OCI-LY1 (cell line): Measurements from ENCODE around the gene KDM4B.
A peak's percentile ranks its signal among the peaks of the same experiment; 100 is the strongest.

Experiments used
- H2AFZ ChIP-seq: fragments of 200-600 bp; sonication (generic), shearing (Covaris generic); 2 replicates; pipeline ENCODE4 v1.6.0; 2014; ENCODE audit warnings: antibody characterized with exemption, mild to moderate bottlenecking, low read length
- H3F3A ChIP-seq: fragments of 200-600 bp; sonication (generic), shearing (Covaris generic); 2 replicates; pipeline ENCODE4 v1.6.0; 2014; ENCODE audit warnings: mild to moderate bottlenecking, antibody characterized with exemption, low read length, moderate library complexity; ENCODE audit not compliant: insufficient read depth
- H3K27ac ChIP-seq: fragments of 200-600 bp; sonication (generic); 2 replicates; pipeline ENCODE4 v1.5.1; 2014; ENCODE audit warnings: low read length, mixed run types, mild to moderate bottlenecking, low read depth; ENCODE audit not compliant: poor library complexity, severe bottlenecking
- H3K27me3 ChIP-seq: fragments of 200-600 bp; sonication (generic); 2 replicates; pipeline ENCODE4 v1.6.0; 2014; ENCODE audit warnings: antibody characterized with exemption, mild to moderate bottlenecking, low read length, moderate library complexity; ENCODE audit not compliant: insufficient read depth
- H3K36me3 ChIP-seq: fragments of 200-600 bp; sonication (generic); 2 replicates; pipeline ENCODE4 v1.6.1; 2014; ENCODE audit warnings: mild to moderate bottlenecking, antibody characterized with exemption, low read length, moderate library complexity, mixed read lengths; ENCODE audit not compliant: insufficient read depth
- H3K4me1 ChIP-seq: fragments of 200-600 bp; sonication (generic); 2 replicates; pipeline ENCODE4 v1.5.1; 2014; ENCODE audit warnings: mild to moderate bottlenecking, low read length, moderate library complexity; ENCODE audit not compliant: insufficient read depth, severe bottlenecking
- H3K4me2 ChIP-seq: fragments of 200-600 bp; sonication (generic), shearing (Covaris generic); 2 replicates; pipeline ENCODE4 v1.6.1; 2014; ENCODE audit warnings: low read length
- H3K4me3 ChIP-seq: fragments of 200-600 bp; sonication (generic); 2 replicates; pipeline ENCODE4 v1.5.1; 2014; ENCODE audit warnings: low read length, low read depth, mild to moderate bottlenecking, mixed read lengths; ENCODE audit not compliant: poor library complexity, severe bottlenecking
- H3K79me2 ChIP-seq: fragments of 200-600 bp; shearing (Covaris generic); 2 replicates; pipeline ENCODE4 v1.6.1; 2016; ENCODE audit warnings: mixed run types, low read length, mixed read lengths; ENCODE audit not compliant: insufficient read depth
- H3K9ac ChIP-seq: fragments of 200-600 bp; sonication (generic), shearing (Covaris generic); 2 replicates; pipeline ENCODE4 v1.6.1; 2014; ENCODE audit warnings: mild to moderate bottlenecking, low read length, mixed read lengths
- H3K9me2 ChIP-seq: fragments of 200-600 bp; sonication (generic), shearing (Covaris generic); 2 replicates; pipeline ENCODE4 v1.6.1; 2014; ENCODE audit warnings: low read depth, mild to moderate bottlenecking, low read length, mixed read lengths
- H3K9me3 ChIP-seq: fragments of 200-600 bp; shearing (Covaris generic); 2 replicates; pipeline ENCODE4 v1.6.1; 2014; ENCODE audit warnings: low read length, mixed read lengths
- H4K20me1 ChIP-seq: fragments of 200-600 bp; sonication (generic), shearing (Covaris generic); 2 replicates; pipeline ENCODE4 v1.6.0; 2016; ENCODE audit warnings: mild to moderate bottlenecking, low read length; ENCODE audit not compliant: insufficient read depth
- EZH2 ChIP-seq: fragments of 200-600 bp; sonication (generic), shearing (Covaris generic); IDR thresholded peaks from 2 replicates; pipeline ENCODE4 v1.8.0; 2017; ENCODE audit warnings: borderline replicate concordance, mixed run types, mild to moderate bottlenecking, antibody characterized with exemption, low read length, moderate library complexity, mixed read lengths
- TF ChIP-seq, protein P1 (sequence below): fragments of 200-600 bp; sonication (generic), shearing (Covaris generic); IDR thresholded peaks from 2 replicates; pipeline ENCODE4 v1.5.1; 2017; ENCODE audit warnings: mild to moderate bottlenecking, antibody characterized with exemption, low read length, moderate library complexity, mixed read lengths

The KDM4B gene

DNA sequence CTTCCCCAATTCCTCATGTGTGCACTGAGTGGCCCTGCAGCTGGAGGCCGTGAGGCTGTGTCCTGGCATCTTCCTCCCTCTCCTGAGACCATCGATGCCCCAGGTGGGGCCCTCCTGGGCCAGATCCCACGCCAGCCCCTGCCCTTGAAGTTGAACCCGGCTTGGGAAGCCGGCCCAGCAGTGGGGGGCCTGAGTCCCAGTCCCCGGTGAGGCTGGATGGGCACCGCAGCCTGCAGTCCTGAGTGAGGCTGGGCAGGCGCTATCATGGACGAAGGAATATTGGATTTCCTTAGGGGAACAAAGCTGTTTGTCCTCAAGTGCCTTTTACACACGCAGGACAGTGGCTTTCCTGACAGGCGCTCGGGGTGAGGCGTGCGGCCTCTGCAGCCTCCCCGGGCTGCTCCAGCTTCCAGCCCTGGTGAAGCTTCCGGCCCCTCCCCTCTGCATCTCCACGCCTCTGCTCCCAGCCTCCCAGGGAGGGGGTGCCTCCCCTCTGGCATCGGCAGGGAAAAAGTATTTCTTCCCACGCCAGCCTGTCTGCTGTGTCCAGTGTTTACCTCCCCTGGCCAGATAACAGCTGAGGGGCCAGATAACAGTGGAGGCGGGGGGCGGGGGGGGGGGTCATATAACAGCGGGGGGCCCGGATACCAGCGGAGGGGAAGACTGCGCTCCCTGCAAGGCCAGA is 159.5 kb downstream of the KDM4B start:
- Histone ChIP-seq H3K9ac (no peak overlapping the region; the same call in 1 of the 2 replicates), H3K36me3 (no peaks in the 10 kb centered on the region), H3K27me3 (no peaks in the 10 kb centered on the region), H3K27ac (peak overlapping the region; percentile 64), H3K9me2 (no peaks in the 10 kb centered on the region), H3K79me2 (no peaks in the 10 kb centered on the region), H3K4me3 (no peak overlapping the region), H3K4me2 (no peak overlapping the region), H3K9me3 (no peaks in the 10 kb centered on the region), H2AFZ (no peak overlapping the region), H4K20me1 (no peaks in the 10 kb centered on the region), H3F3A (no peaks in the 10 kb centered on the region), H3K4me1 (peaks cover 61% of the 10 kb centered on the region)
- no peak for TF ChIP-seq EZH2
- TF ChIP-seq, protein P1, sequence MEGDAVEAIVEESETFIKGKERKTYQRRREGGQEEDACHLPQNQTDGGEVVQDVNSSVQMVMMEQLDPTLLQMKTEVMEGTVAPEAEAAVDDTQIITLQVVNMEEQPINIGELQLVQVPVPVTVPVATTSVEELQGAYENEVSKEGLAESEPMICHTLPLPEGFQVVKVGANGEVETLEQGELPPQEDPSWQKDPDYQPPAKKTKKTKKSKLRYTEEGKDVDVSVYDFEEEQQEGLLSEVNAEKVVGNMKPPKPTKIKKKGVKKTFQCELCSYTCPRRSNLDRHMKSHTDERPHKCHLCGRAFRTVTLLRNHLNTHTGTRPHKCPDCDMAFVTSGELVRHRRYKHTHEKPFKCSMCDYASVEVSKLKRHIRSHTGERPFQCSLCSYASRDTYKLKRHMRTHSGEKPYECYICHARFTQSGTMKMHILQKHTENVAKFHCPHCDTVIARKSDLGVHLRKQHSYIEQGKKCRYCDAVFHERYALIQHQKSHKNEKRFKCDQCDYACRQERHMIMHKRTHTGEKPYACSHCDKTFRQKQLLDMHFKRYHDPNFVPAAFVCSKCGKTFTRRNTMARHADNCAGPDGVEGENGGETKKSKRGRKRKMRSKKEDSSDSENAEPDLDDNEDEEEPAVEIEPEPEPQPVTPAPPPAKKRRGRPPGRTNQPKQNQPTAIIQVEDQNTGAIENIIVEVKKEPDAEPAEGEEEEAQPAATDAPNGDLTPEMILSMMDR, result no peak

DNA sequence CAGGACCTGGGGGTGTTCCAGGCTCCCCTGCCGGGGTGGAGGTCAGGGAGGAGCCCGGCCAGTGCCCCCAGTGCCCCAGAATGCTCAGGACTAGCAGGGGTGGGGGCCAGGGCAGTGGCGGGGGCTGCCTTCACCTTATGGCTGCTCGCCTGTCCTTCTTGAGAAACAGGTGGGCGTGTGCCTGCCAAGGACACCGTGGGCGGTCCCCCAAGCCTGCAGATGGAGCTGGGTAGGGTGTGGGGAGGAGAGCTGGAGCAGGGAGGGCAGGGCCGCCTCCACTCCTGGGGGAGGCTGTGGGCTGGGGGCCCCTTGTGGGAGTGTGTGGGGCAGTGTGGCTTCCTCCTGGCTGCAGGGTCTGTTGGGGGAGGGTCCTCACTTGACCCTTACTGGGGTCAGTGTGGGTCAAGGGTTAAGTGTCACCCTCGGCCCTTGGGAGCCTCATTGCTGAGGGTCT is 160.1 kb downstream of the KDM4B start:
- H2AFZ ChIP-seq, result no peak overlapping the region
- H3K9me2 ChIP-seq, result no peaks in the 10 kb centered on the region
- H3F3A ChIP-seq, result no peaks in the 10 kb centered on the region
- peak overlapping the region; percentile 83 for H3K27ac ChIP-seq
- H3K79me2 ChIP-seq, result no peaks in the 10 kb centered on the region
- no peaks in the 10 kb centered on the region for H3K9me3 ChIP-seq
- H3K4me3 ChIP-seq, result no peak overlapping the region
- TF ChIP-seq, protein P1, result no peak
- no peak for TF ChIP-seq EZH2
- no peaks in the 10 kb centered on the region for H3K27me3 ChIP-seq
- H3K4me1 ChIP-seq, result peaks cover 61% of the 10 kb centered on the region
- no peaks in the 10 kb centered on the region for H3K36me3 ChIP-seq
- no peak overlapping the region for H3K9ac ChIP-seq
- H3K4me2 ChIP-seq, result no peak overlapping the region; the same call in 1 of the 2 replicates
- H4K20me1 ChIP-seq, result no peaks in the 10 kb centered on the region

DNA sequence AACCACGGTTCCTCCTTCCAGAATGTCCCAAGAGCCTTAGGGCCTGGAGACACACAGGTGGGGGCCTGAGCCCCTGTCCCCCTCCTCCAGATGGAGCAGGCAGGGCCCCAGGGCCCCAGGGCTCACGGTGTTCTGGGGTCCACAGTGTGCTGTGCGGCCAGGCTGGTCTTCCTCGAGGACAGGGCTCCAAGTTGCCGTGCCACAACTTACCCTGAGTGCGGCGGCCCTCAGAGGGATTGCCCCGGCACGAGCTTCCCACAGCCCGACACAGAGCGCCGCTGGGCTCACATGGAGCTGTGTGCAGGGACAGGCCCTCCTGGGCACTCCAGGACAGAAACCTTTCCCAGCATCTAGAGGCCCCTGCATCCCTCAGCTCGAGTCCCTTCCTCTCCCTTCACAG is 160.8 kb downstream of the KDM4B start:
- H4K20me1 ChIP-seq, result no peaks in the 10 kb centered on the region
- no peaks in the 10 kb centered on the region for H3F3A ChIP-seq
- H2AFZ ChIP-seq, result no peak overlapping the region
- H3K36me3 ChIP-seq, result no peaks in the 10 kb centered on the region
- H3K79me2 ChIP-seq, result no peaks in the 10 kb centered on the region
- no peaks in the 10 kb centered on the region for H3K27me3 ChIP-seq
- peak overlapping the region; percentile 83 for H3K27ac ChIP-seq
- no peak overlapping the region; the same call in 1 of the 2 replicates for H3K9ac ChIP-seq
- H3K4me3 ChIP-seq, result no peak overlapping the region
- H3K9me2 ChIP-seq, result no peaks in the 10 kb centered on the region
- no peaks in the 10 kb centered on the region for H3K9me3 ChIP-seq
- TF ChIP-seq EZH2, result no peak
- TF ChIP-seq, protein P1, result no peak
- no peak overlapping the region; the same call in 1 of the 2 replicates for H3K4me2 ChIP-seq
- H3K4me1 ChIP-seq, result peaks cover 61% of the 10 kb centered on the region
